EH (cell line): ENCODE data around the gene MEG3.
A peak's percentile ranks its signal among the peaks of the same experiment; 100 is the strongest.

Experiments used
- DNase-seq: peaks from one replicate; pipeline ENCODE4 v3.0.0-alpha.2; 2015; ENCODE audit warnings: low read depth

MEG3 gene

GRCh38 chr14:100896369-100897060 lies 70.6 kb downstream of the MEG3 start:
- no peak for DNase-seq

GRCh38 chr14:100898465-100898864 lies 72.5 kb downstream of the MEG3 start:
- no peak for DNase-seq

GRCh38 chr14:100898935-100899883 lies 73.3 kb downstream of the MEG3 start:
- no peak for DNase-seq

- DNase-seq, result no peak
These were observed 74.2 kb downstream of the MEG3 start for GRCh38 chr14:100899884-100900771.

GRCh38 chr14:100900837-100901390 lies 75.0 kb downstream of the MEG3 start:
- peak; percentile 11 for DNase-seq

GRCh38 chr14:100901391-100902183 lies 75.7 kb downstream of the MEG3 start:
- no peak for DNase-seq

GRCh38 chr14:100902295-100903133 lies 76.6 kb downstream of the MEG3 start:
- no peak for DNase-seq

- DNase-seq, result no peak
These were observed 77.2 kb downstream of the MEG3 start for GRCh38 chr14:100903134-100903468.

GRCh38 chr14:100903672-100904185 lies 77.8 kb downstream of the MEG3 start, which contains the start of gene RTL1:
RTL1 (minus strand) TSS chr14:100903722; CDS start chr14:100884788, 18,934 bp downstream.
- DNase-seq, result no peak

GRCh38 chr14:100904307-100905087 lies 78.6 kb downstream of the MEG3 start:
- no peak for DNase-seq

GRCh38 chr14:100905166-100905565 lies 79.2 kb downstream of the MEG3 start:
- DNase-seq, result no peak

GRCh38 chr14:100906420-100906819 lies 80.5 kb downstream of the MEG3 start:
- no peak for DNase-seq

GRCh38 chr14:100907240-100907639 lies 81.3 kb downstream of the MEG3 start:
- no peak for DNase-seq

- no peak for DNase-seq
These were observed 83.5 kb downstream of the MEG3 start for GRCh38 chr14:100909439-100909838.
